Adrenal gland (tissue), 12 donors: Measurements from ENCODE around the gene FBXL15. TPM values are rescaled to one million over a fixed set of nuclear protein-coding genes. Genes with fewer than 3 reads are reported as not detected.

Source experiments
- DNase-seq, 7 donors: peaks; one replicate each; pipeline ENCODE4 v3.0.0-alpha.2; 2019 to 2020
- H3K27ac ChIP-seq, 5 donors: fragments of 200-600 bp; sonication (generic) in 4 of 5; 1 replicate in 3 of 5; 2 replicates in 2 of 5; pipeline versions ENCODE4 v1.5.1 to v1.8.0; 2016 to 2020; ENCODE audit warnings: mild to moderate bottlenecking in 1 of 5
- H3K27me3 ChIP-seq: fragments of 200-600 bp; 2 replicates; pipeline ENCODE4 v1.8.0; 2021
- H3K36me3 ChIP-seq, 2 donors: fragments of 200-600 bp; replicated peaks in 1 of 2; 1 replicate in 1 of 2; 2 replicates in 1 of 2; pipeline versions ENCODE4 v1.5.1 to v1.8.0; 2018 to 2022
- H3K4me1 ChIP-seq, 2 donors: fragments of 200-600 bp; replicated peaks in 1 of 2; 1 replicate in 1 of 2; 2 replicates in 1 of 2; pipeline versions ENCODE4 v1.5.1 to v1.8.0; 2018 to 2021
- H3K4me3 ChIP-seq, 4 donors: fragments of 200-600 bp; sonication (generic) in 3 of 4; one replicate each; pipeline ENCODE4 v1.5.1; 2016 to 2018
- H3K9me3 ChIP-seq, 3 donors: fragments of 200-600 bp; sonication (generic) in 1 of 3; replicated peaks in 1 of 3; 1 replicate in 2 of 3; 2 replicates in 1 of 3; pipeline versions ENCODE4 v1.5.1 to v1.8.0; 2016 to 2021
- CTCF ChIP-seq, 6 experiments: fragments of 450-650 bp in 4 of 6; fragments of 200-600 bp in 2 of 6; sonication (generic) in 1 of 6; IDR thresholded peaks; 1 replicate in 5 of 6; 2 replicates in 1 of 6; pipeline versions ENCODE4 v1.5.1 to v1.8.0; 2016 to 2021; ENCODE audit warnings: antibody characterized with exemption in 6 of 6, mild to moderate bottlenecking in 2 of 6, moderate library complexity in 1 of 6
- POLR2A ChIP-seq, 2 donors: fragments of 450-650 bp; IDR thresholded peaks; one replicate each; pipeline ENCODE4 v1.6.1; 2017; ENCODE audit warnings: antibody characterized with exemption in 2 of 2, mild to moderate bottlenecking in 2 of 2, moderate library complexity in 1 of 2
- whole genome bisulfite sequencing, 4 donors: extraction: QIAGEN DNeasy Blood & Tissue Kit in 2 of 4; methylation state at CpG; one replicate each; pipeline versions ENCODE4 v1.1.5 to v1.1.7; 2013 to 2017; 5-methylcytosine and 5-hydroxymethylcytosine counted together
- intact Hi-C, 2 donors: fragments of 100-400 bp; cut with DNase I; formaldehyde crosslinking; loops; one replicate each; pipeline versions ENCODE4 v1.14.1 to v1.15.0; 2022 to 2023
- polyA plus RNA-seq, 3 donors: library from polyadenylated mRNA; stranded (reverse); fragments of 200-250 nt in 2 of 3; fragments of 350-450 nt in 1 of 3; fragmentation: Illumina TruSeq in 1 of 3; extraction: RNeasy Lipid Tissue Mini Kit (QIAGEN cat#74804) in 1 of 3; gene quantifications; one replicate each; pipeline ENCODE4 v1.2.3, GENCODE V29; 2013 to 2014
- total RNA-seq, 9 donors: library from RNA; depleted of rRNA in 4 of 9; stranded (reverse); fragments of >200 nt in 4 of 9; fragments of 120-200 nt in 1 of 9; fragmentation: NEBNext Ultra II Directional in 1 of 9; extraction: Animal tissue kit (Norgen Biotek cat#: 25700) in 1 of 9; gene quantifications; one replicate each; pipeline versions ENCODE4 v1.1.0 to v1.2.4, GENCODE V29; 2013 to 2023
- donor health status: healthy with polysubstance abuse.
- donor health status: Bipolar disorder and iron deficiency.
- donor health status: DM: yes; HTN: yes; CAD: no.
- donor health status: DM: no; HTN: no; CAD: no.
- donor health status: DM: no; HTN: no; CAD: no.
- donor health status: DM: yes; HTN: yes; CAD: no.

The FBXL15 gene
- total and polyA plus RNA-seq, 12 donors: 2.1 to 61.9 (median 28.7) TPM

GRCh38 chr10:102411341-102412255 lies 9.0 kb upstream of the FBXL15 start:
- no peak overlapping the region for H3K27ac ChIP-seq
- intact Hi-C loops: no loop called here

GRCh38 chr10:102412293-102412692 lies 8.3 kb upstream of the FBXL15 start:
- TF ChIP-seq POLR2A (IDR thresholded peaks at IDR 0.05) (no peak), CTCF (IDR thresholded peaks at IDR 0.05) (no peak)
- peaks cover 47% of the 10 kb centered on the region for H3K27me3 ChIP-seq
- peaks cover 0 to 12% of the 10 kb centered on the region in 2 donors for H3K4me1 ChIP-seq
- intact Hi-C loops: no loop called here
- H3K27ac ChIP-seq: no peak overlapping the region
- no peak for DNase-seq
- H3K36me3 ChIP-seq: no peaks in the 10 kb centered on the region
- H3K9me3 ChIP-seq: no peaks in the 10 kb centered on the region
- H3K4me3 ChIP-seq: no peak overlapping the region
- WGBS, 4 donors: 80 to 89% (median 87%) methylated on average over 3 to 10 of the region's 10 CpGs

More at GRCh38 chr10:102411341-102412255, 9.0 kb upstream of the FBXL15 start:
- 79 to 88% (median 85%) methylated on average over 9 to 14 of the region's 14 CpGs for WGBS, 4 donors
- Histone ChIP-seq H3K36me3 (no peaks in the 10 kb centered on the region), H3K27me3 (peaks cover 47% of the 10 kb centered on the region), H3K4me1 (peaks cover 0 to 12% of the 10 kb centered on the region in 2 donors), H3K9me3 (no peaks in the 10 kb centered on the region), H3K4me3 (no peak overlapping the region)
- DNase-seq: no peak
- no peak for TF ChIP-seq CTCF (IDR thresholded peaks at IDR 0.05)
- no peak for TF ChIP-seq POLR2A (IDR thresholded peaks at IDR 0.05)

GRCh38 chr10:102413053-102413705 lies 7.5 kb upstream of the FBXL15 start:
- no peaks in the 10 kb centered on the region for H3K36me3 ChIP-seq
- 19 to 32% (median 23%) methylated on average over 5 of the region's 5 CpGs for WGBS, 4 donors
- no peak overlapping the region for H3K4me3 ChIP-seq
- no peak overlapping the region for H3K27ac ChIP-seq
- no peak for DNase-seq
- no peak for TF ChIP-seq CTCF (IDR thresholded peaks at IDR 0.05)
- no peak for TF ChIP-seq POLR2A (IDR thresholded peaks at IDR 0.05)
- H3K9me3 ChIP-seq: no peaks in the 10 kb centered on the region
- intact Hi-C loops: no loop called here
- H3K27me3 ChIP-seq: peaks cover 38% of the 10 kb centered on the region
- peaks cover 0 to 12% of the 10 kb centered on the region in 2 donors for H3K4me1 ChIP-seq

GRCh38 chr10:102413806-102414561 lies 6.7 kb upstream of the FBXL15 start:
- intact Hi-C loops: no loop called here
- WGBS, 4 donors: 70 to 83% (median 77%) methylated on average over 11 to 16 of the region's 16 CpGs
- peaks cover 37% of the 10 kb centered on the region for H3K27me3 ChIP-seq

More at GRCh38 chr10:102413806-102414561, 6.7 kb upstream of the FBXL15 start:
- H3K4me3 ChIP-seq: no peak overlapping the region
- TF ChIP-seq POLR2A (IDR thresholded peaks at IDR 0.05) (no peak), CTCF (IDR thresholded peaks at IDR 0.05) (no peak)
- H3K4me1 ChIP-seq: peaks cover 1 to 12% of the 10 kb centered on the region in 2 donors
- no peak for DNase-seq
- no peaks in the 10 kb centered on the region for H3K36me3 ChIP-seq
- no peak overlapping the region for H3K27ac ChIP-seq
- no peaks in the 10 kb centered on the region for H3K9me3 ChIP-seq
